Uterus (tissue), 4 donors: ENCODE measurements around the gene UVRAG. TPM values are rescaled to one million over a fixed set of nuclear protein-coding genes. Genes with fewer than 3 reads are reported as not detected.

Source experiments
- DNase-seq, 2 donors: peaks; one replicate each; pipeline ENCODE4 v3.0.0-alpha.2; 2019 to 2020
- H3K27ac ChIP-seq, 2 donors: fragments of 200-600 bp; sonication (generic); 1 replicate in 1 of 2; 2 replicates in 1 of 2; pipeline ENCODE4 v1.5.1; 2016 to 2018
- H3K27me3 ChIP-seq, 2 donors: fragments of 200-600 bp; sonication (generic); one replicate each; pipeline ENCODE4 v1.5.1; 2018 to 2019; ENCODE audit warnings: control low read depth in 1 of 2
- H3K36me3 ChIP-seq, 2 donors: fragments of 200-600 bp; sonication (generic); one replicate each; pipeline ENCODE4 v1.5.1; 2019; ENCODE audit warnings: control low read depth in 1 of 2
- H3K4me1 ChIP-seq, 2 donors: fragments of 200-600 bp; sonication (generic); one replicate each; pipeline ENCODE4 v1.5.1; 2018 to 2019; ENCODE audit warnings: control low read depth in 1 of 2
- H3K4me3 ChIP-seq, 2 donors: fragments of 200-600 bp; sonication (generic); 1 replicate in 1 of 2; 2 replicates in 1 of 2; pipeline ENCODE4 v1.5.1; 2018 to 2019; ENCODE audit warnings: mild to moderate bottlenecking in 1 of 2
- H3K9me3 ChIP-seq, 2 donors: fragments of 200-600 bp; sonication (generic); one replicate each; pipeline ENCODE4 v1.5.1; 2019; ENCODE audit warnings: control low read depth in 1 of 2
- POLR2A ChIP-seq, 2 donors: fragments of 450-650 bp; IDR thresholded peaks; one replicate each; pipeline ENCODE4 v1.6.1; 2016; ENCODE audit warnings: antibody characterized with exemption in 2 of 2, mild to moderate bottlenecking in 1 of 2, moderate library complexity in 1 of 2
- intact Hi-C: fragments of 100-400 bp; cut with DNase I; formaldehyde crosslinking; loops from one replicate; pipeline ENCODE4 v1.15.1; 2023; ENCODE audit warnings: low total_unique reads
- total RNA-seq, 4 donors: library from RNA; depleted of rRNA in 3 of 4; stranded (reverse); fragments of >200 nt in 3 of 4; gene quantifications; one replicate each; pipeline versions ENCODE4 v1.1.0 to v1.2.4, GENCODE V29; 2014 to 2023
- TF ChIP-seq, protein P1 (sequence below), 4 experiments: fragments of 200-600 bp in 2 of 4; fragments of 450-650 bp in 2 of 4; sonication (generic) in 2 of 4; IDR thresholded peaks; one replicate each; pipeline ENCODE4 v1.5.1; 2016 to 2019; ENCODE audit warnings: antibody characterized with exemption in 4 of 4, mild to moderate bottlenecking in 2 of 4, moderate library complexity in 1 of 4
- donor health status: DM: yes; HTN: yes; CAD: no.

The UVRAG gene
- total RNA-seq, 4 donors from 2014 or later = 14.9 to 42.9 (median 26.4) TPM

DNA sequence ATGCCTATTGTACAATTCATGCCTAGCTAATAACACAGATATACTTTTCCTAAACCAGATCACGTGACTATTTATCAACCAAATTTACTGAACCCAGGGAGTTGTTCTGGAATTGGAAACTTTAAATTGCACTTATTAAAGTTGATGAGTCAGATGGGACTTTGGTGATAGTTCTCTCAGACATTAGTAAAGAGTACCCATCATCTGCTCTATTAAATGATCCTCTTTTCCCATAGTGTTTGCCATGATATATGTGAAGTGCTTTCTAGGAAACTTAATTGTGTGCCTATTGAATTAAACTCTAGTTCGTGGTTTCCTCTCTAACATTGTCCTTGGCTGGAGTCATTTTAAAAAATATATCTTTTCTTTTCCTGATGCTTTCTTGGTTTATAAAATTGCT, 99.0 kb downstream of the UVRAG start:
- Histone ChIP-seq H3K9me3 (no peaks in the 10 kb centered on the region), H3K27me3 (no peaks in the 10 kb centered on the region), H3K4me1 (no peaks in the 10 kb centered on the region), H3K27ac (no peak overlapping the region), H3K36me3 (no peaks in the 10 kb centered on the region), H3K4me3 (no peak overlapping the region)
- TF ChIP-seq POLR2A (IDR thresholded peaks at IDR 0.05) = no peak
- TF ChIP-seq, protein P1, sequence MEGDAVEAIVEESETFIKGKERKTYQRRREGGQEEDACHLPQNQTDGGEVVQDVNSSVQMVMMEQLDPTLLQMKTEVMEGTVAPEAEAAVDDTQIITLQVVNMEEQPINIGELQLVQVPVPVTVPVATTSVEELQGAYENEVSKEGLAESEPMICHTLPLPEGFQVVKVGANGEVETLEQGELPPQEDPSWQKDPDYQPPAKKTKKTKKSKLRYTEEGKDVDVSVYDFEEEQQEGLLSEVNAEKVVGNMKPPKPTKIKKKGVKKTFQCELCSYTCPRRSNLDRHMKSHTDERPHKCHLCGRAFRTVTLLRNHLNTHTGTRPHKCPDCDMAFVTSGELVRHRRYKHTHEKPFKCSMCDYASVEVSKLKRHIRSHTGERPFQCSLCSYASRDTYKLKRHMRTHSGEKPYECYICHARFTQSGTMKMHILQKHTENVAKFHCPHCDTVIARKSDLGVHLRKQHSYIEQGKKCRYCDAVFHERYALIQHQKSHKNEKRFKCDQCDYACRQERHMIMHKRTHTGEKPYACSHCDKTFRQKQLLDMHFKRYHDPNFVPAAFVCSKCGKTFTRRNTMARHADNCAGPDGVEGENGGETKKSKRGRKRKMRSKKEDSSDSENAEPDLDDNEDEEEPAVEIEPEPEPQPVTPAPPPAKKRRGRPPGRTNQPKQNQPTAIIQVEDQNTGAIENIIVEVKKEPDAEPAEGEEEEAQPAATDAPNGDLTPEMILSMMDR (IDR thresholded peaks at IDR 0.05) = no peak
- intact Hi-C loops = no loop called here
- no peak for DNase-seq

DNA sequence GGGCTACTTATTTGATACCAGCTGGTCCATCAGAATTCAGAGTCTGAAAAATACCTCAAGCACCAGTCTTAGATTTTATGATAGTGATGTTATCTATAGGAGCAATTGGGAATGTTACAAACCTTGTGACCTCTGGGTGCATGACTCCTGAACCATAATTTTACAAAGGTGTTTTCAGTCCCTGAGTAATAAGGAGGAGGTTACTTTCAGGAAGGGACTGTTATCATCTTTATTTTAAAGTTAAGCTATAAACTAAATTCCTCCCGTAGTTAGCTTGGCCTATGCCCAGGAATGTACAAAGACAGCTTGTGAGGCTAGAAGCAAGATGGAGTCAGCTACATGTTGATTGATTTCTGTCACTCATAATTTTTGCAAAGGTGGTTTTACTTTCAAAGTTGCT, 101.9 kb downstream of the UVRAG start:
- no peaks in the 10 kb centered on the region for H3K36me3 ChIP-seq
- no peak for DNase-seq
- H3K9me3 ChIP-seq = no peaks in the 10 kb centered on the region
- H3K4me3 ChIP-seq = no peak overlapping the region
- intact Hi-C loops = no loop called here
- TF ChIP-seq POLR2A (IDR thresholded peaks at IDR 0.05) = no peak
- TF ChIP-seq, protein P1 (IDR thresholded peaks at IDR 0.05) = no peak
- no peaks in the 10 kb centered on the region for H3K27me3 ChIP-seq
- H3K4me1 ChIP-seq = peaks cover 0 to 3% of the 10 kb centered on the region in 2 donors
- no peak overlapping the region for H3K27ac ChIP-seq

DNA sequence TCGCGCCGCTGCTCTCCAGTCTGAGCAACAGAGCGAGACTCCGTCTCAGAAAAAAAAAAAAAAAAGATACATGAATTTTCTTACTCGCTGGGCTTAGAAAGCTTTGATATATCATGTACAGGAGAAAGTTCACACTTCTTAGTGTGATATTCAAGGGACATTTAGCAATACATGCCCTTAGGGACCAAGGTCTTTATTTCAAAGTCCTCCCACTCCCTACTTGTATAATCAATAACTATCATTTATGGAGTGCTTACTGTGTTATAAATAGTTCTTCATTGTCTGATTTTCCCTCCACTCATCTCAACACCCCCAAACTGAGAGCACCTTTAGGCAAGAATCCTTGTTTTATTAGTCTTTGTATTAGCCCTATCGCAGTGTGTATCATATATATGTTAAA, 103.3 kb downstream of the UVRAG start:
- no peaks in the 10 kb centered on the region for H3K36me3 ChIP-seq
- H3K27ac ChIP-seq = no peak overlapping the region
- no peak for DNase-seq
- H3K27me3 ChIP-seq = no peaks in the 10 kb centered on the region
- intact Hi-C loops = no loop called here
- peaks cover 0 to 3% of the 10 kb centered on the region in 2 donors for H3K4me1 ChIP-seq
- no peaks in the 10 kb centered on the region for H3K9me3 ChIP-seq
- H3K4me3 ChIP-seq = no peak overlapping the region
- TF ChIP-seq POLR2A (IDR thresholded peaks at IDR 0.05) = no peak
- TF ChIP-seq, protein P1 (IDR thresholded peaks at IDR 0.05) = no peak

DNA sequence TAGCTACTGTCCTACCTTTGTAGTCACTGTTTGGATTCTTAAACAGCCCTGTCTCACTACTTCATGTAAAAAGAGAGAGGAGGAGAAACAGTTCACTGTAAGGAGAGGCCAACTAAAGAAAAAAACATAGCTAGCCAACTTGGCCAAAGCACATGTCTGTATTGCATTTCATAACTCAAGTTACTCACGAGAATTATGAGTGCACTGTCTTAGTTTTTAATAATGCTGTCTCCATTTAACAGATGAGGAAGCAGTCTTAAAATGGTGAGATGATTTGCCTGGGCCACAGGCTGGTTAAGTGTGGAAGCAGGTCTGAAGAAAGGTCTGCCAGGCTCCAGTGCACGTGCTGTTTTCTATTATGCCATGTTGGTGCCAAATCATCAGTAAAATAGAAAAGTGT, 104.5 kb downstream of the UVRAG start:
- Histone ChIP-seq H3K27me3 (no peaks in the 10 kb centered on the region), H3K4me3 (no peak overlapping the region), H3K9me3 (no peaks in the 10 kb centered on the region), H3K4me1 (peaks cover 0 to 3% of the 10 kb centered on the region in 2 donors), H3K27ac (no peak overlapping the region), H3K36me3 (no peaks in the 10 kb centered on the region)
- TF ChIP-seq POLR2A (IDR thresholded peaks at IDR 0.05) = no peak
- TF ChIP-seq, protein P1 (IDR thresholded peaks at IDR 0.05) = no peak
- intact Hi-C loops = no loop called here
- DNase-seq = no peak

DNA sequence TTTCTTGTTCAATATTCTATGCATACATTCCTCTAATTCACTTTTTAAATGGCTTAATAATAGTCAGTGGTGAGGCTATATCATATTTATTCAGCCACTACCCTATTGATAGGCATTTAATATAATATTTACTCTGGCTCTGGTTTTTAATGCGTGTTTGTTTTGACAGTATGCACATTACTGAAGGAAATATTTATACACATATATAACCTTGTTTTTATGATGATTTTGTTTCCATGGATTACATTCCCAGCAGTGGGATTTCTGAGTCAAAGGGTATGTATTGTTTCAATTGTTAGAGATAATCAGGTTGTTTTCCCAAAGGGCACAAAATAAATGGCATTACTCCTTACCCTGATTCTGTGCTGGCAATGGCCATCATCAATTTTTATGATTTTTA, 105.8 kb downstream of the UVRAG start:
- TF ChIP-seq POLR2A (IDR thresholded peaks at IDR 0.05) = no peak
- TF ChIP-seq, protein P1 (IDR thresholded peaks at IDR 0.05) = no peak
- Histone ChIP-seq H3K9me3 (no peaks in the 10 kb centered on the region), H3K4me1 (peaks cover 0 to 3% of the 10 kb centered on the region in 2 donors), H3K36me3 (no peaks in the 10 kb centered on the region), H3K27me3 (no peaks in the 10 kb centered on the region), H3K4me3 (no peak overlapping the region), H3K27ac (no peak overlapping the region)
- intact Hi-C loops = no loop called here
- DNase-seq = no peak
